Keratinocyte (primary cell): Measurements from ENCODE around the gene GCSAM. TPM values are rescaled to one million over a fixed set of nuclear protein-coding genes. Genes with fewer than 3 reads are reported as not detected.

Experiments
- DNase-seq: peaks from one replicate; pipeline ENCODE4 v3.0.0-alpha.2; 2011; ENCODE audit warnings: low read depth, missing footprints, low spot score
- FAIRE-seq: peaks from 2 replicates; lab custom pipeline; 2011; peaks lifted over from hg19 to GRCh38; lab: Jason Lieb, UNC
- H2AFZ ChIP-seq: 2 replicates; pipeline ENCODE4 v1.6.0; 2012; ENCODE audit warnings: low read length, control low read depth, inconsistent platforms; ENCODE audit not compliant: control insufficient read depth
- H3K27ac ChIP-seq: 2 replicates; pipeline ENCODE4 v1.5.1; 2011; ENCODE audit warnings: low read length; ENCODE audit not compliant: control insufficient read depth, insufficient read depth
- H3K27me3 ChIP-seq: 3 replicates; pipeline ENCODE4 v1.6.0; 2011; ENCODE audit warnings: low read length; ENCODE audit not compliant: control insufficient read depth, insufficient read depth; ENCODE audit errors: extremely low read depth
- H3K36me3 ChIP-seq, 2 experiments: 2 replicates in 1 of 2; 3 replicates in 1 of 2; pipeline ENCODE4 v1.5.1; 2011; ENCODE audit warnings: low read length in 2 of 2, mild to moderate bottlenecking in 1 of 2; ENCODE audit not compliant: control insufficient read depth in 2 of 2, insufficient read depth in 2 of 2; ENCODE audit errors: extremely low read depth in 1 of 2
- H3K4me1 ChIP-seq: 3 replicates; pipeline ENCODE4 v1.5.1; 2011; ENCODE audit warnings: low read length; ENCODE audit not compliant: control insufficient read depth, insufficient read depth; ENCODE audit errors: extremely low read depth
- H3K4me2 ChIP-seq: 3 replicates; pipeline ENCODE4 v1.6.0; 2011; ENCODE audit warnings: low read depth, low read length; ENCODE audit not compliant: control insufficient read depth, insufficient read depth; ENCODE audit errors: extremely low read depth
- H3K4me3 ChIP-seq, 3 experiments: fragments of 200-600 bp in 1 of 3; sonication (generic) in 1 of 3; 2 replicates in 2 of 3; 3 replicates in 1 of 3; pipeline ENCODE4 v1.5.1; 2011 to 2016; ENCODE audit warnings: low read length in 3 of 3, mild to moderate bottlenecking in 3 of 3, control low read depth in 2 of 3, inconsistent platforms in 1 of 3, low read depth in 1 of 3, mixed read lengths in 1 of 3, mixed run types in 1 of 3, moderate library complexity in 1 of 3; ENCODE audit not compliant: control insufficient read depth in 2 of 3, insufficient read depth in 2 of 3; ENCODE audit errors: extremely low read depth in 1 of 3
- H3K79me2 ChIP-seq: 2 replicates; pipeline ENCODE4 v1.6.0; 2012; ENCODE audit warnings: low read length; ENCODE audit not compliant: control insufficient read depth, insufficient read depth
- H3K9ac ChIP-seq: 3 replicates; pipeline ENCODE4 v1.6.0; 2011; ENCODE audit warnings: low read length; ENCODE audit not compliant: control insufficient read depth, insufficient read depth; ENCODE audit errors: extremely low read depth
- H3K9me1 ChIP-seq: 3 replicates; pipeline ENCODE4 v1.6.0; 2011; ENCODE audit warnings: low read length; ENCODE audit not compliant: control insufficient read depth, insufficient read depth; ENCODE audit errors: extremely low read depth
- H3K9me3 ChIP-seq: 2 replicates; pipeline ENCODE4 v1.5.1; 2012; ENCODE audit warnings: low read depth, low read length; ENCODE audit not compliant: control insufficient read depth
- H4K20me1 ChIP-seq: 3 replicates; pipeline ENCODE4 v1.6.0; 2011; ENCODE audit warnings: low read length; ENCODE audit not compliant: control insufficient read depth, insufficient read depth; ENCODE audit errors: extremely low read depth
- EZH2 ChIP-seq: IDR thresholded peaks from one replicate; pipeline ENCODE4 v1.6.1; 2012; ENCODE audit warnings: inconsistent platforms, mild to moderate bottlenecking, low read length, moderate library complexity
- dilution Hi-C: fragments of 300-500 bp; cut with MboI; formaldehyde crosslinking; loops from one replicate; pipeline ENCODE4 v1.7.0; 2020; ENCODE audit warnings: low sequenced_read_pairs; ENCODE audit not compliant: extremely low pct_ligation_motif_present
- polyA plus RNA-seq, 5 experiments: library from polyadenylated mRNA; depleted of rRNA in 3 of 5; stranded (reverse) in 3 of 5; stranded (forward) in 1 of 5; unstranded in 1 of 5; fragments of >200 nt; gene quantifications; 1 replicate in 1 of 5; 2 replicates in 3 of 5; 3 replicates in 1 of 5; pipeline versions ENCODE4 v1.2.1 to v1.2.3, GENCODE V29; 2011 to 2012; ENCODE audit warnings: missing spikeins in 2 of 5, low read depth in 1 of 5, low replicate concordance in 1 of 5
- TF ChIP-seq, protein P1 (sequence below), 3 experiments: IDR thresholded peaks in 1 of 3; conservative IDR thresholded peaks in 1 of 3; optimal IDR thresholded peaks in 1 of 3; 2 replicates in 2 of 3; 3 replicates in 1 of 3; pipeline versions ENCODE3 to v1.5.1; 2011; ENCODE audit warnings: low read length in 3 of 3, mild to moderate bottlenecking in 3 of 3, moderate library complexity in 2 of 3, control low read depth in 1 of 3, inconsistent platforms in 1 of 3; ENCODE audit not compliant: insufficient read depth in 2 of 3; ENCODE audit errors: extremely low read depth in 1 of 3

GCSAM gene
- polyA plus RNA-seq, 1 donor (not counting 4 experiments of a cell fraction or from before 2014, with no cell fraction given): 2.9 TPM

DNA sequence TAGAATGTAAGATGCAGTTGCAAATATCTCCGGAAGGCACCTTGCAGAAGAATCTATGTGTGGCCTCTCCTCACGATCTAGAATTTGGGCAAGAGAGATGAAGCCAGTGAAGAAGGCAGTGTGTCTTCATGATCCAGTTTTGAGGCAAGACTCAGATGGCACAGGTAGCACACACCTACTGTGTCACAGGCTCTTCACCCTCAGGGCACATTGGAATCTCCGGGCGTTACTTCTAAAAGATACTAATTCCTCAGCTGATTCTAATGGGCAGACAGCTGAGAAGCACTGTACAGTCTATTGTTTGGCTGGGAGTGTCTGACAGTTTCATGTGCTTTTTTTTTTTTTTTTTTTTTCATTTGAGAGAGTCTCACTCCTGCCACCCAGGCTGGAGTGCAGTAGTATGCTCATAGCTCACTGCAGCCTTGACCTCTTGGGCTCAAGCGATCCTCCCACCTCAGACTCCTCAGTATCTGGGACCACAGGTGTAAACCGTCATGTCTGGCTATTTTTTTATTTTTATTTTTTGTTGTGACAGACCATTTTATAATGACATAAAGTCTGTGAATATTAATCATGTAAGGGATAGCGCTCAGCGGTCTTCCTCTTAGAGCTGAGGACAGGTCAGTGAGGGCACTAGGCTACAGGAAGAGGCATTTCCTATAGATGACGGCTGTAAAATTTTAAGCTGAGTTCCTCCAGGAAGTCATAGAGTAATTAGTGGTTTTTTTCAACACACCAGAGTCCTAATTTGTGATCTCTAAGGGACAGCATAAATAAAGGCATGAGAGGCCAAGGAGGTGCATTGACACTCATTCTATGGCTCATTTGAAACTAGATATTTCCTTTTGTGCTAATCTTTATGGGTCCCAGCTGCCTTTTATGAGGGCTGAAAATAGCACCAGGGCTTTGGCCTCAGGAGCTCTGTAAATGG is 42.8 kb downstream of the GCSAM start:
- TF ChIP-seq, protein P1, sequence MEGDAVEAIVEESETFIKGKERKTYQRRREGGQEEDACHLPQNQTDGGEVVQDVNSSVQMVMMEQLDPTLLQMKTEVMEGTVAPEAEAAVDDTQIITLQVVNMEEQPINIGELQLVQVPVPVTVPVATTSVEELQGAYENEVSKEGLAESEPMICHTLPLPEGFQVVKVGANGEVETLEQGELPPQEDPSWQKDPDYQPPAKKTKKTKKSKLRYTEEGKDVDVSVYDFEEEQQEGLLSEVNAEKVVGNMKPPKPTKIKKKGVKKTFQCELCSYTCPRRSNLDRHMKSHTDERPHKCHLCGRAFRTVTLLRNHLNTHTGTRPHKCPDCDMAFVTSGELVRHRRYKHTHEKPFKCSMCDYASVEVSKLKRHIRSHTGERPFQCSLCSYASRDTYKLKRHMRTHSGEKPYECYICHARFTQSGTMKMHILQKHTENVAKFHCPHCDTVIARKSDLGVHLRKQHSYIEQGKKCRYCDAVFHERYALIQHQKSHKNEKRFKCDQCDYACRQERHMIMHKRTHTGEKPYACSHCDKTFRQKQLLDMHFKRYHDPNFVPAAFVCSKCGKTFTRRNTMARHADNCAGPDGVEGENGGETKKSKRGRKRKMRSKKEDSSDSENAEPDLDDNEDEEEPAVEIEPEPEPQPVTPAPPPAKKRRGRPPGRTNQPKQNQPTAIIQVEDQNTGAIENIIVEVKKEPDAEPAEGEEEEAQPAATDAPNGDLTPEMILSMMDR (optimal IDR thresholded peaks at IDR 0.05 in 1 of 3, IDR thresholded peaks at IDR 0.05 in 1 of 3, conservative IDR thresholded peaks at IDR 0.05 in 1 of 3; ENCODE audit: extremely low read depth in 1 of 3, insufficient read depth in 2 of 3, low read length in 3 of 3): no peak
- no peak for TF ChIP-seq EZH2
- FAIRE-seq (peak; percentile 63), DNase-seq (no peak)
- no peak overlapping the region for H2AFZ ChIP-seq
- peaks cover 5 to 12% of the 10 kb centered on the region in 2 experiments for H3K36me3 ChIP-seq
- no peaks in the 10 kb centered on the region for H3K9me3 ChIP-seq
- peaks cover 5% of the 10 kb centered on the region for H3K9me1 ChIP-seq
- peaks cover 7% of the 10 kb centered on the region for H4K20me1 ChIP-seq
- dilution Hi-C loops: no loop called here
- no peak overlapping the region for H3K4me3 ChIP-seq
- peaks cover 63% of the 10 kb centered on the region for H3K79me2 ChIP-seq
- H3K9ac ChIP-seq: no peak overlapping the region
- H3K4me2 ChIP-seq: no peak overlapping the region
- H3K4me1 ChIP-seq: peaks cover 28% of the 10 kb centered on the region
- no peaks in the 10 kb centered on the region for H3K27me3 ChIP-seq
- no peak overlapping the region for H3K27ac ChIP-seq

DNA sequence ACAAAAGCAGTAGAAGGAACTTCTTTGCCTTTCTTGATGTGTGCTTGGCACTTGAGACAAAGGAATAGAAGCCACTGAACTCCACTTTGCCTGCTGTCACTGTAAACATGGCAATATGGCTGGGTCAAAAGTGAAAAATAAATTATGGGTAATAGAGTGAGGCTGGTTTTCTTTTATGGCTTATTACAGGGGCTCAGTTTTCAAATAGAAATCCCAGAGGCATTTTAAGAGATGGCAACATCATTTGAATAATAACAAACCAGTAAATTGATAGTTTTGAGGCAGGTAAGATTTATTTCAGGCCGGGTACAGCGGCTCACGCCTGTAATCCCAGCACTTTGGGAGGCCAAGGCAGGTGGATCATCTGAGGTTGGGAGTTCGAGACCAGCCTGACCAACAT is 44.1 kb downstream of the GCSAM start:
- peaks cover 7% of the 10 kb centered on the region for H4K20me1 ChIP-seq
- dilution Hi-C loops: no loop called here
- no peak overlapping the region for H3K4me3 ChIP-seq
- H3K9ac ChIP-seq: no peak overlapping the region
- H3K4me1 ChIP-seq: peaks cover 28% of the 10 kb centered on the region
- no peak overlapping the region for H3K27ac ChIP-seq
- H3K27me3 ChIP-seq: no peaks in the 10 kb centered on the region
- DNase-seq (no peak), FAIRE-seq (no peak)
- peaks cover 62% of the 10 kb centered on the region for H3K79me2 ChIP-seq
- peaks cover 5% of the 10 kb centered on the region for H3K9me1 ChIP-seq
- no peaks in the 10 kb centered on the region for H3K9me3 ChIP-seq
- H3K4me2 ChIP-seq: no peak overlapping the region
- no peak for TF ChIP-seq EZH2
- TF ChIP-seq, protein P1 (optimal IDR thresholded peaks at IDR 0.05 in 1 of 3, IDR thresholded peaks at IDR 0.05 in 1 of 3, conservative IDR thresholded peaks at IDR 0.05 in 1 of 3; ENCODE audit: extremely low read depth in 1 of 3, insufficient read depth in 2 of 3, low read length in 3 of 3): no peak
- peaks cover 3 to 7% of the 10 kb centered on the region in 2 experiments for H3K36me3 ChIP-seq
- H2AFZ ChIP-seq: no peak overlapping the region
